NCI-H2029 treated with DMSO at 0.1 percent for 48 hours (cell line): Measurements from ENCODE around the gene GRIA2.

Experiments used
- DNase-seq: peaks from one replicate; lab custom pipeline; 2025; lab: John Stamatoyannopoulos, UW

Gene GRIA2

GRCh38 chr4:157265281-157265680, 44.8 kb downstream of the GRIA2 start:
- peak; percentile 24 for DNase-seq

GRCh38 chr4:157270108-157270507, 49.6 kb downstream of the GRIA2 start:
- DNase-seq, result peak; percentile 23

GRCh38 chr4:157270552-157270951, 50.0 kb downstream of the GRIA2 start:
- no peak for DNase-seq

GRCh38 chr4:157271166-157271869, 50.8 kb downstream of the GRIA2 start:
- no peak for DNase-seq

- no peak for DNase-seq
Observed at GRCh38 chr4:157280673-157281072, 60.1 kb downstream of the GRIA2 start.

GRCh38 chr4:157282019-157282418, 61.5 kb downstream of the GRIA2 start:
- DNase-seq, result no peak

GRCh38 chr4:157287445-157287844, 66.9 kb downstream of the GRIA2 start:
- no peak for DNase-seq

GRCh38 chr4:157290622-157291021, 70.1 kb downstream of the GRIA2 start:
- no peak for DNase-seq

GRCh38 chr4:157291071-157291470, 70.5 kb downstream of the GRIA2 start:
- DNase-seq, result no peak

GRCh38 chr4:157293673-157294072, 73.1 kb downstream of the GRIA2 start:
- DNase-seq, result no peak

GRCh38 chr4:157294575-157294974, 74.0 kb downstream of the GRIA2 start:
- no peak for DNase-seq

- DNase-seq, result no peak
Observed at GRCh38 chr4:157300701-157301100, 80.2 kb downstream of the GRIA2 start.

- DNase-seq, result no peak
Observed at GRCh38 chr4:157303471-157303960, 83.0 kb downstream of the GRIA2 start.

- DNase-seq, result no peak
Observed at GRCh38 chr4:157304769-157305168, 84.2 kb downstream of the GRIA2 start.

- DNase-seq, result no peak
Observed at GRCh38 chr4:157312702-157313101, 92.2 kb downstream of the GRIA2 start.

- peak; percentile 25 for DNase-seq
Observed at GRCh38 chr4:157314906-157315305, 94.4 kb downstream of the GRIA2 start.

GRCh38 chr4:157315968-157316367, 95.4 kb downstream of the GRIA2 start:
- no peak for DNase-seq

GRCh38 chr4:157320092-157320491, 99.6 kb downstream of the GRIA2 start:
- no peak for DNase-seq

- no peak for DNase-seq
Observed at GRCh38 chr4:157327666-157328065, 107.1 kb downstream of the GRIA2 start.

GRCh38 chr4:157357887-157358286, 137.4 kb downstream of the GRIA2 start:
- DNase-seq, result no peak

GRCh38 chr4:157358439-157358838, 137.9 kb downstream of the GRIA2 start:
- DNase-seq, result no peak

GRCh38 chr4:157358851-157359250, 138.3 kb downstream of the GRIA2 start:
- no peak for DNase-seq

- no peak for DNase-seq
Observed at GRCh38 chr4:157363360-157363759, 142.8 kb downstream of the GRIA2 start.

GRCh38 chr4:157372154-157372553, 151.6 kb downstream of the GRIA2 start:
- peak; percentile 68 for DNase-seq
